Stomach (tissue), 9 donors: ENCODE data around the gene FXYD3. TPM values are rescaled to one million over a fixed set of nuclear protein-coding genes. Genes with fewer than 3 reads are reported as not detected.

ENCODE experiments used
- DNase-seq, 2 donors: peaks; one replicate each; pipeline versions ENCODE4 v3.0.0 to v3.0.0-alpha.2; 2013 to 2019
- H3K27ac ChIP-seq, 5 donors: fragments of 200-600 bp in 4 of 5; sonication (generic) in 4 of 5; one replicate each; pipeline ENCODE4 v1.5.1; 2013 to 2019; ENCODE audit warnings: mild to moderate bottlenecking in 1 of 5, moderate library complexity in 1 of 5
- H3K27me3 ChIP-seq, 3 donors: fragments of 200-600 bp; sonication (generic); one replicate each; pipeline ENCODE4 v1.5.1; 2017 to 2019; ENCODE audit warnings: mixed run types in 1 of 3
- H3K36me3 ChIP-seq, 4 donors: fragments of 200-600 bp; sonication (generic); 1 replicate in 3 of 4; 2 replicates in 1 of 4; pipeline ENCODE4 v1.5.1; 2016 to 2019
- H3K4me1 ChIP-seq, 4 donors: fragments of 200-600 bp; sonication (generic); one replicate each; pipeline ENCODE4 v1.5.1; 2016 to 2019
- H3K4me3 ChIP-seq, 4 donors: fragments of 200-600 bp; sonication (generic) in 3 of 4; one replicate each; pipeline ENCODE4 v1.5.1; 2016 to 2019; ENCODE audit warnings: mild to moderate bottlenecking in 1 of 4
- H3K9me3 ChIP-seq, 4 donors: fragments of 200-600 bp; sonication (generic); one replicate each; pipeline ENCODE4 v1.5.1; 2016 to 2019
- EP300 ChIP-seq: sonication (generic); formaldehyde crosslinking; IDR thresholded peaks from one replicate; pipeline ENCODE4 v1.6.1; 2017; ENCODE audit warnings: antibody characterized with exemption
- POLR2A ChIP-seq, 4 donors: fragments of 450-650 bp; IDR thresholded peaks; one replicate each; pipeline ENCODE4 v1.6.1; 2016; ENCODE audit warnings: antibody characterized with exemption in 4 of 4, control low read depth in 2 of 4, mild to moderate bottlenecking in 1 of 4, moderate library complexity in 1 of 4
- POLR2AphosphoS5 ChIP-seq, 3 donors: sonication (generic); formaldehyde crosslinking; IDR thresholded peaks; one replicate each; pipeline ENCODE4 v1.6.1; 2016; ENCODE audit warnings: antibody characterized with exemption in 3 of 3
- WGBS, 5 donors: extraction: QIAGEN DNeasy Blood & Tissue Kit in 3 of 5; methylation state at CpG; one replicate each; pipeline versions ENCODE4 v1.1.5 to v1.1.7; 2013 to 2018; 5-methylcytosine and 5-hydroxymethylcytosine counted together
- intact Hi-C: fragments of 100-400 bp; cut with DNase I; formaldehyde crosslinking; loops from one replicate; pipeline ENCODE4 v1.15.1; 2023; ENCODE audit warnings: low total_unique reads
- polyA plus RNA-seq, 3 donors: library from polyadenylated mRNA; stranded (reverse); fragments of 200-250 nt; gene quantifications; one replicate each; pipeline ENCODE4 v1.2.3, GENCODE V29; 2013
- total RNA-seq, 5 donors: library from RNA; depleted of rRNA; stranded (reverse); fragments of >200 nt; gene quantifications; one replicate each; pipeline versions ENCODE4 v1.1.0 to v1.2.3, GENCODE V29; 2014 to 2016
- TF ChIP-seq, protein P1 (sequence below), 7 experiments: fragments of 450-650 bp in 4 of 7; fragments of 200-600 bp in 3 of 7; sonication (generic) in 3 of 7; IDR thresholded peaks; one replicate each; pipeline ENCODE4 v1.5.1; 2016 to 2019; ENCODE audit warnings: antibody characterized with exemption in 7 of 7, control low read depth in 2 of 7, mild to moderate bottlenecking in 1 of 7
- donor health status: healthy with polysubstance abuse.
- donor health status: Bipolar disorder and iron deficiency.
- donor health status: healthy.

The FXYD3 gene
- total and polyA plus RNA-seq, 8 donors = 84.8 to 800 (median 441) TPM

DNA sequence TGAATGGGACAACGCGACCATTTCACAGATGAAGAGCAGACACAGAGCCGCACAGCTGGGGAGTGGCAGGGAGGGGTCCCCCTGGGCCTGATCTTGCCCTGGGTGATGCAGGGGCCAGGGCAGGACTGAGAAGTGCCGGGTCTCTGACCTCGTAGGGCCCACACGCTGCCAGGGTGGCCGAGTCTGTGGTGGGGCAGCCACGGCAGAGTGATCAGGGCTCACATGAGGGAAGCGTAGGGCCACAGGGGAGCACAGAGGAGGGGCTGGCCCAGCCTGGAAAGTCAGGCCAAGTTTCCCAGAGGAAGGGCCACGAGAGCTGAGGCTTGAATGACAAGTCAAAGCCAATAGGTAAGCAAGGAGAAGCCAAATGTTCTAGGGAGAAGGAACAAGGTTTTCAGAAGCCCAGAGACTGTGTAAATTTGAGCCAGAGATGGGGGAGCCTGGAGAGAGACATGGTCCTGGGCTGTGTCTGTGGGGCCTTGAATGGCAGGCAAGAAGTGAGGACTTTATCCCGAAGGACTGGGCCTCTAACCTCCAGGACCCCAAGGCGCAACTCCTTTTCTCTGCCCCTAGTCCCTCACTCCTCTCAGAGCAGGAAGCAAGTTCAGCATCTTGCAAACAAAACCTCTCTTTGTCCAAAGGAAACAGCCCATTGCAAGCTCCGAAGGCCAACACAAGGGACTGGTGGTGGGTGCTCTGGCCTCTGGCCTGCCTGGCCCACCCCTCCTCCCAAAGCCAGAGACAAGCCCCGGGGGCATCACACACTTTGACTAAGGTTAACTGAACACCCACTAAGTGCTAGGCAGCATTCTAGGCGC is 31.7 kb upstream of the FXYD3 start:
- H3K36me3 ChIP-seq = no peaks in the 10 kb centered on the region
- no peak for DNase-seq
- H3K4me3 ChIP-seq = no peak overlapping the region
- 84 to 90% (median 88%) methylated on average over 12 to 15 of the region's 15 CpGs for WGBS, 5 donors
- intact Hi-C loops = no loop called here
- H3K4me1 ChIP-seq = no peaks in the 10 kb centered on the region
- H3K27me3 ChIP-seq = no peaks in the 10 kb centered on the region
- H3K27ac ChIP-seq = no peak overlapping the region
- TF ChIP-seq EP300 (no peak), POLR2A (IDR thresholded peaks at IDR 0.05) (no peak), POLR2AphosphoS5 (IDR thresholded peaks at IDR 0.05) (no peak)
- TF ChIP-seq, protein P1, sequence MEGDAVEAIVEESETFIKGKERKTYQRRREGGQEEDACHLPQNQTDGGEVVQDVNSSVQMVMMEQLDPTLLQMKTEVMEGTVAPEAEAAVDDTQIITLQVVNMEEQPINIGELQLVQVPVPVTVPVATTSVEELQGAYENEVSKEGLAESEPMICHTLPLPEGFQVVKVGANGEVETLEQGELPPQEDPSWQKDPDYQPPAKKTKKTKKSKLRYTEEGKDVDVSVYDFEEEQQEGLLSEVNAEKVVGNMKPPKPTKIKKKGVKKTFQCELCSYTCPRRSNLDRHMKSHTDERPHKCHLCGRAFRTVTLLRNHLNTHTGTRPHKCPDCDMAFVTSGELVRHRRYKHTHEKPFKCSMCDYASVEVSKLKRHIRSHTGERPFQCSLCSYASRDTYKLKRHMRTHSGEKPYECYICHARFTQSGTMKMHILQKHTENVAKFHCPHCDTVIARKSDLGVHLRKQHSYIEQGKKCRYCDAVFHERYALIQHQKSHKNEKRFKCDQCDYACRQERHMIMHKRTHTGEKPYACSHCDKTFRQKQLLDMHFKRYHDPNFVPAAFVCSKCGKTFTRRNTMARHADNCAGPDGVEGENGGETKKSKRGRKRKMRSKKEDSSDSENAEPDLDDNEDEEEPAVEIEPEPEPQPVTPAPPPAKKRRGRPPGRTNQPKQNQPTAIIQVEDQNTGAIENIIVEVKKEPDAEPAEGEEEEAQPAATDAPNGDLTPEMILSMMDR (IDR thresholded peaks at IDR 0.05) = no peak
- H3K9me3 ChIP-seq = no peaks in the 10 kb centered on the region

DNA sequence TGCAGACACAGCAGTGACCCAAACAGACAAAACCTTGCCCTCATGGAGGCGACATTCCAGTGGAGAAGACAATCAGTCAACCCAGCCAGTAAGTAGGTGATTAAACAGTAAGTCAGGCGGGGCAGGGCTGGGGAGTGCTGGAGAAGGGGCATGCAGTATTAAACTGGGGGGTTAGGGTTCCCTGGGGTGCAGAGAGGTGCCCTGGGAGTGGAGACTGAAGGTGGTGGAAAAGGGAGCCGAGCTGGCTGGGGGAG is 31.2 kb upstream of the FXYD3 start:
- WGBS, 5 donors = 76 to 90% (median 86%) methylated on average over 3 of the region's 3 CpGs
- no peak overlapping the region for H3K27ac ChIP-seq
- DNase-seq = no peak

DNA sequence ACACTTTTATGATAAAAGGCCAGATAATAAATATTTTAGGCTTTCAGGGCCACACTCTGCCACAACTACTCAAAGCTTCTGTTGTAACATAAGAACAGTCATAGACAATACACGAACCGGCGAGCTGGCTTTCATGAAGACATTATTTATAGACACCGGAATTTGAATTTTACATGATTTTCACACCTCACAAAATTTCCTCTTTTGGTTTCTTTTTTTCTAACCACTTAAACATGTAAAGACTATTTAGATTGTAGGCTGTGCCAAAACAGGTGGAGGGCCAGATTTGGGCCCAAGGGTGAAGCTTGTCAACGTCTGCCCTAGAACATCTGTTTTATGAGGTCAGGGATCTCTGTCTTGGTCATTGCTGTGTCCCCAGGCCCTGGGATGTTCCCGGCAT is 29.7 kb upstream of the FXYD3 start:
- no peak overlapping the region for H3K27ac ChIP-seq
- WGBS, 5 donors = 74 to 86% (median 80%) methylated on average over 6 of the region's 6 CpGs

More for the DNA sequence above, 31.2 kb upstream of the FXYD3 start:
- TF ChIP-seq POLR2AphosphoS5 (IDR thresholded peaks at IDR 0.05) = no peak
- no peak for TF ChIP-seq EP300
- Histone ChIP-seq H3K36me3 (no peaks in the 10 kb centered on the region), H3K9me3 (no peaks in the 10 kb centered on the region), H3K27me3 (no peaks in the 10 kb centered on the region), H3K4me3 (no peak overlapping the region), H3K4me1 (no peaks in the 10 kb centered on the region)
- intact Hi-C loops = no loop called here

DNA sequence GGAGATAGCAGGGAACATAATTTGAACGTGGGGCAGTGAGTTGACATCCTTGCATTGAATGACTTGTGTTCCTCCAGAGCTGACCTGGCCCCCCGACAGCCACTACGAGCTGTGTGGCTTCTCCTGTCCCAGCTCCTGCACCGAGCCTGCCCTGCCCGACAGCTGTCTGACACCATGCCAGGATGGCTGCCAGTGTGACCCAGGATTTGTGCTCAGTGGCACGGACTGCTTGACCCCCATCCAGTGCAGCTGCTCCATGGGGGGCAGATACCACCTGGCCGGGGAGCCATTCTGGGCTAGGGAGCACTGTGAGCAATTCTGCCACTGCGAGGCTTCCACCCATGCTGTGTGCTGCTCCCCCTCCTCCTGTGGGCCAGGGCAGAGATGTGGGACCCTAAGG is 29.2 kb upstream of the FXYD3 start:
- 73 to 84% (median 78%) methylated on average over 4 to 8 of the region's 8 CpGs for WGBS, 5 donors

More for the DNA sequence above, 29.7 kb upstream of the FXYD3 start:
- Histone ChIP-seq H3K4me3 (no peak overlapping the region), H3K36me3 (no peaks in the 10 kb centered on the region), H3K9me3 (no peaks in the 10 kb centered on the region), H3K27me3 (peaks cover 0 to 13% (median 3%) of the 10 kb centered on the region in 3 donors), H3K4me1 (peaks cover 5 to 11% (median 8%) of the 10 kb centered on the region in 4 donors)
- intact Hi-C loops = no loop called here
- TF ChIP-seq POLR2A (IDR thresholded peaks at IDR 0.05) = no peak
- TF ChIP-seq EP300 = no peak
- TF ChIP-seq, protein P1 (IDR thresholded peaks at IDR 0.05) = no peak
- no peak for TF ChIP-seq POLR2AphosphoS5 (IDR thresholded peaks at IDR 0.05)
- DNase-seq = no peak

More for the DNA sequence above, 29.2 kb upstream of the FXYD3 start:
- intact Hi-C loops = no loop called here
- peaks cover 7 to 15% (median 11%) of the 10 kb centered on the region in 4 donors for H3K4me1 ChIP-seq
- H3K27ac ChIP-seq = no peak overlapping the region
- no peak overlapping the region for H3K4me3 ChIP-seq
- H3K27me3 ChIP-seq = peaks cover 0 to 18% (median 4%) of the 10 kb centered on the region in 3 donors
- H3K9me3 ChIP-seq = no peaks in the 10 kb centered on the region
- H3K36me3 ChIP-seq = no peaks in the 10 kb centered on the region
- DNase-seq = no peak
- no peak for TF ChIP-seq POLR2A (IDR thresholded peaks at IDR 0.05)
- TF ChIP-seq, protein P1 (IDR thresholded peaks at IDR 0.05) = no peak
- no peak for TF ChIP-seq POLR2AphosphoS5 (IDR thresholded peaks at IDR 0.05)
- TF ChIP-seq EP300 = no peak
